GM12878 (cell line): ENCODE data around the gene TMEM18. TPM values are rescaled to one million over a fixed set of nuclear protein-coding genes. Genes with fewer than 3 reads are reported as not detected.

Experiments
- ATAC-seq: fragments of 200-7000 bp; cut with Tn5 transposase; 3 replicates; pipeline ENCODE4 v1.9.1; 2020; ENCODE audit warnings: mild to moderate bottlenecking, moderate library complexity
- BruUV-seq: library from RNA; stranded (reverse); fragments of 400-500 nt; replicated peaks from 2 replicates; lab custom pipeline; 2021; lab: Mats Ljungman, UMichigan
- CTCF ChIA-PET: fragments of 300-600 bp; sonication (Branson Sonifier 250); formaldehyde crosslinking; extraction: SDS; loops from one replicate; lab custom pipeline; 2021; ENCODE audit warnings: inconsistent platforms; lab: Yijun Ruan, JAX
- POLR2A ChIA-PET: fragments of 350-600 bp; formaldehyde crosslinking; extraction: SDS; loops from one replicate; lab custom pipeline; 2021; ENCODE audit warnings: inconsistent platforms; lab: Charles Lee
- RAD21 ChIA-PET: fragments of 300-600 bp; sonication (Branson Sonifier 250); formaldehyde crosslinking; loops from one replicate; lab custom pipeline; 2023; ENCODE audit warnings: antibody characterized with exemption; ENCODE audit not compliant: unreplicated experiment; lab: Charles Lee
- SMC1A ChIA-PET: fragments of 300-600 bp; sonication (Branson Sonifier 250); formaldehyde crosslinking; loops from one replicate; lab custom pipeline; 2023; ENCODE audit not compliant: unreplicated experiment, uncharacterized antibody; lab: Charles Lee
- DNase-seq: peaks from one replicate; pipeline ENCODE4 v3.0.0-alpha.2; 2011; ENCODE audit warnings: low read depth, low spot score
- FAIRE-seq: peaks from 3 replicates; lab custom pipeline; 2011; peaks lifted over from hg19 to GRCh38; lab: Jason Lieb, UNC
- H2AFZ ChIP-seq: 2 replicates; pipeline ENCODE4 v1.6.0; 2011; ENCODE audit warnings: low read depth, low read length, control low read depth; ENCODE audit not compliant: control insufficient read depth
- H3K27ac ChIP-seq: 2 replicates; pipeline ENCODE4 v1.5.1; 2011; ENCODE audit warnings: control low read depth; ENCODE audit not compliant: control insufficient read depth, insufficient read depth
- H3K27me3 ChIP-seq, 2 experiments: replicated peaks in 1 of 2; 2 replicates each; pipeline versions ENCODE4 v1.6.0 to v1.6.1; 2011; ENCODE audit warnings: low read length in 1 of 2; ENCODE audit not compliant: control insufficient read depth in 2 of 2, insufficient read depth in 2 of 2
- H3K36me3 ChIP-seq, 2 experiments: 2 replicates each; pipeline ENCODE4 v1.5.1; 2011; ENCODE audit warnings: low read length in 1 of 2; ENCODE audit not compliant: control insufficient read depth in 2 of 2, insufficient read depth in 2 of 2
- H3K4me1 ChIP-seq: 2 replicates; pipeline ENCODE4 v1.6.1; 2011; ENCODE audit warnings: mild to moderate bottlenecking, low read length, moderate library complexity, mixed read lengths; ENCODE audit not compliant: control insufficient read depth, insufficient read depth
- H3K4me2 ChIP-seq: 2 replicates; pipeline ENCODE4 v1.6.0; 2011; ENCODE audit warnings: control low read depth; ENCODE audit not compliant: control insufficient read depth, insufficient read depth
- H3K4me3 ChIP-seq: fragments of 200-600 bp; sonication (generic); 2 replicates; pipeline ENCODE4 v1.5.1; 2016
- H3K79me2 ChIP-seq: 2 replicates; pipeline ENCODE4 v1.6.0; 2011; ENCODE audit warnings: low read length; ENCODE audit not compliant: control insufficient read depth, insufficient read depth
- H3K9ac ChIP-seq: 2 replicates; pipeline ENCODE4 v1.8.0; 2011; ENCODE audit warnings: low read length, control low read depth, mixed read lengths; ENCODE audit not compliant: control insufficient read depth, insufficient read depth
- H3K9me3 ChIP-seq: replicated peaks from 3 replicates; pipeline ENCODE4 v1.5.1; 2011; ENCODE audit warnings: mild to moderate bottlenecking, low read length; ENCODE audit not compliant: control insufficient read depth, insufficient read depth
- H4K20me1 ChIP-seq: 2 replicates; pipeline ENCODE4 v1.6.0; 2011; ENCODE audit not compliant: control insufficient read depth, insufficient read depth
- BHLHE40 ChIP-seq, 2 experiments: fragments of 450-650 bp in 1 of 2; IDR thresholded peaks; 2 replicates each; pipeline ENCODE4 v1.6.1; 2011 to 2017; ENCODE audit warnings: low read depth in 2 of 2, borderline replicate concordance in 1 of 2, improper control_type of control experiment in 1 of 2, low read length in 1 of 2, mild to moderate bottlenecking in 1 of 2
- CEBPB ChIP-seq, 2 experiments: fragments of 150-350 bp in 1 of 2; IDR thresholded peaks; 2 replicates each; pipeline ENCODE4 v1.6.1; 2012 to 2014; ENCODE audit warnings: low read depth in 2 of 2, low read length in 2 of 2, borderline replicate concordance in 1 of 2, inconsistent platforms in 1 of 2
- CHD1 ChIP-seq: IDR thresholded peaks from 2 replicates; pipeline ENCODE4 v1.6.1; 2012; ENCODE audit warnings: low read depth, low read length, improper control_type of control experiment
- FOXM1 ChIP-seq: IDR thresholded peaks from 2 replicates; pipeline ENCODE4 v1.6.1; 2012; ENCODE audit warnings: low read depth, mild to moderate bottlenecking, inconsistent platforms, low read length, moderate library complexity
- HDAC2 ChIP-seq: fragments of 200-600 bp; sonication (generic); IDR thresholded peaks from 2 replicates; pipeline ENCODE4 v1.6.1; 2017
- HDGF ChIP-seq: fragments of 450-650 bp; IDR thresholded peaks from 2 replicates; pipeline ENCODE4 v1.6.1; 2016; ENCODE audit warnings: antibody characterized with exemption
- IKZF1 ChIP-seq: fragments of 450-650 bp; conservative IDR thresholded peaks from 2 replicates; pipeline ENCODE4 v1.6.1; 2017; ENCODE audit warnings: antibody characterized with exemption, mild to moderate bottlenecking
- IKZF2 ChIP-seq, 2 experiments: fragments of 450-650 bp; IDR thresholded peaks; 2 replicates each; pipeline ENCODE4 v1.6.1; 2017; ENCODE audit warnings: mild to moderate bottlenecking in 2 of 2, moderate library complexity in 2 of 2
- NBN ChIP-seq: fragments of 450-650 bp; IDR thresholded peaks from 2 replicates; pipeline ENCODE4 v1.6.1; 2016
- NFIC ChIP-seq: IDR thresholded peaks from 2 replicates; pipeline ENCODE4 v1.6.1; 2012; ENCODE audit warnings: low read depth, mild to moderate bottlenecking, inconsistent platforms, low read length, moderate library complexity
- NFXL1 ChIP-seq: fragments of 450-650 bp; IDR thresholded peaks from 2 replicates; pipeline ENCODE4 v1.6.1; 2017; ENCODE audit warnings: antibody characterized with exemption, mild to moderate bottlenecking, borderline replicate concordance
- NFYA ChIP-seq: IDR thresholded peaks from 2 replicates; pipeline ENCODE4 v1.6.1; 2011; ENCODE audit warnings: low read depth, mild to moderate bottlenecking, low read length, improper control_type of control experiment, borderline replicate concordance
- PML ChIP-seq: IDR thresholded peaks from 2 replicates; pipeline ENCODE4 v1.6.1; 2012; ENCODE audit warnings: low read length, inconsistent platforms
- RAD51 ChIP-seq: fragments of 450-650 bp; IDR thresholded peaks from 2 replicates; pipeline ENCODE4 v1.6.1; 2016; ENCODE audit warnings: moderate library complexity, mild to moderate bottlenecking, inconsistent platforms
- SIX5 ChIP-seq: IDR thresholded peaks from 2 replicates; pipeline ENCODE4 v1.6.1; 2011; ENCODE audit warnings: mild to moderate bottlenecking, low read depth, low read length, moderate library complexity; ENCODE audit not compliant: severe bottlenecking
- TCF7 ChIP-seq: IDR thresholded peaks from 2 replicates; pipeline ENCODE4 v1.6.1; 2014; ENCODE audit warnings: antibody characterized with exemption, borderline replicate concordance
- ZNF217 ChIP-seq: fragments of 450-650 bp; IDR thresholded peaks from 2 replicates; pipeline ENCODE4 v1.6.1; 2017; ENCODE audit warnings: antibody characterized with exemption, mild to moderate bottlenecking
- WGBS: methylation state at CpG from one replicate; pipeline ENCODE4 v1.1.6; 2016; ENCODE audit warnings: low lambda C conversion rate; ENCODE audit not compliant: insufficient replicate concordance, insufficient coverage; ENCODE audit errors: missing lambda C conversion rate; 5-methylcytosine and 5-hydroxymethylcytosine counted together
- in situ Hi-C: fragments of 300-500 bp; cut with MboI; formaldehyde crosslinking; loops from 9 replicates; pipeline ENCODE4 v1.14.3; 2018; ENCODE audit warnings: mixed read lengths
- intact Hi-C: fragments of 100-400 bp; cut with micrococcal nuclease; formaldehyde crosslinking; loops from one replicate; pipeline ENCODE4 v1.14.2; 2022; ENCODE audit not compliant: unreplicated experiment
- polyA plus RNA-seq, 11 experiments: library from polyadenylated mRNA; depleted of rRNA in 4 of 11; unstranded in 6 of 11; stranded (reverse) in 5 of 11; fragments of >200 nt; fragmentation: Nextera tagmentation in 4 of 11; fragmentation: Illumina TruSeq in 1 of 11; extraction: Ambion mirVana in 4 of 11; extraction: Trizol in 1 of 11; gene quantifications; 1 replicate in 1 of 11; 2 replicates in 10 of 11; pipeline versions ENCODE4 v1.2.1 to v1.2.3, GENCODE V29; 2011 to 2016; ENCODE audit warnings: inconsistent platforms in 2 of 11, missing spikeins in 2 of 11, low read depth in 1 of 11
- total RNA-seq, 4 experiments: library from RNA; depleted of rRNA in 3 of 4; stranded (reverse); fragments of >200 nt in 3 of 4; fragmentation: Illumina TruSeq in 1 of 4; extraction: Trizol in 1 of 4; gene quantifications; 2 replicates each; pipeline versions ENCODE4 v1.2.1 to v1.2.3, GENCODE V29; 2013 to 2021
- TF ChIP-seq, protein P1 (sequence below), 3 experiments: IDR thresholded peaks in 2 of 3; conservative IDR thresholded peaks in 1 of 3; 2 replicates each; pipeline ENCODE4 v1.5.1; 2011; ENCODE audit warnings: low read depth in 3 of 3, low read length in 3 of 3, mild to moderate bottlenecking in 3 of 3, control low read depth in 2 of 3, moderate library complexity in 2 of 3, inconsistent platforms in 1 of 3, mixed read lengths in 1 of 3; ENCODE audit not compliant: control insufficient read depth in 2 of 3, insufficient read depth in 1 of 3; ENCODE audit errors: extremely low read depth in 1 of 3
- TF ChIP-seq, protein P2 (sequence below): fragments of 450-650 bp; IDR thresholded peaks from 2 replicates; pipeline ENCODE4 v1.6.1; 2017; ENCODE audit warnings: low read depth, mild to moderate bottlenecking, moderate library complexity
- TF ChIP-seq, protein P3 (sequence below): IDR thresholded peaks from 2 replicates; pipeline ENCODE4 v1.6.1; 2011; ENCODE audit warnings: borderline replicate concordance, low read depth, mild to moderate bottlenecking, moderate library complexity, mixed read lengths, low read length; ENCODE audit not compliant: insufficient read depth; ENCODE audit errors: extremely low read length

TMEM18 gene
- total and polyA plus RNA-seq, 10 of the 15 experiments (the other 5 are each of a cell fraction or from before 2014, with no cell fraction given): 11.2 to 56.3 (median 26.0) TPM

DNA sequence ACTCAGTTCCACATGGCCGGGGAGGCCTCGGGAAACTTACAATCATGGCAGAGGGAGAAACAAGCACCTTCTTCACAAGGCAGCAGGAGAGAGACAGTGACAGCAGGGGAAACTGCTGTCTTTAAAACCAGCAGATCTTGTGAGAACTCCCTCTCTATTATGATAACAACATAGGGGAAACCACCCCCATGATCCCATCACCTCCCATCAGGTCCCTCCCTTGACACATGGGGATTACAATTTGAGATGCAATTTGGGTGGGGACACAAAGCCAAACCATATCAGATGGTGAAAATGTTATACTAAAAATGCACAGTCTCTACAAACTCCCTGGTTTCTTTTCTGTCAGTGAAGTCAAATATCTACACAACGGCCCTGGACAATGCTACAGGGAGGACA lies 9.2 kb downstream of the TMEM18 start:
- no TSS peak for BruUV-seq
- WGBS: 84% methylated on average over 3 of the region's 3 CpGs
- Histone ChIP-seq H3K36me3 (peaks cover 15 to 39% of the 10 kb centered on the region in 2 experiments), H3K79me2 (0 out of 2 replicates have a peak, but pooled peaks cover under 1% of the 10 kb centered on the region), H2AFZ (no peak overlapping the region), H4K20me1 (no peaks in the 10 kb centered on the region), H3K27me3 (no peaks in the 10 kb centered on the region), H3K4me1 (no peaks in the 10 kb centered on the region; the same call in 1 of the 2 replicates), H3K27ac (no peak overlapping the region), H3K4me3 (no peak overlapping the region), H3K9me3 (peaks cover 20% of the 10 kb centered on the region), H3K4me2 (no peak overlapping the region), H3K9ac (no peak overlapping the region)
- FAIRE-seq (no peak), ATAC-seq (no peak), DNase-seq (no peak)
- in situ Hi-C loops: no loop called here
- POLR2A ChIA-PET: no interaction called here
- RAD21 ChIA-PET: no interaction called here
- SMC1A ChIA-PET: no interaction called here
- intact Hi-C loops: no loop called here
- TF ChIP-seq NBN (no peak), CEBPB (IDR thresholded peaks at IDR 0.05; ENCODE audit: borderline replicate concordance in 1 of 2, low read depth in 2 of 2, low read length in 2 of 2) (no peak), ZNF217 (no peak), HDGF (no peak), NFIC (no peak), SIX5 (no peak), RAD51 (no peak), NFYA (no peak), CHD1 (no peak), TCF7 (no peak), FOXM1 (no peak), IKZF1 (no peak), BHLHE40 (IDR thresholded peaks at IDR 0.05; ENCODE audit: borderline replicate concordance in 1 of 2, low read depth in 2 of 2, low read length in 1 of 2) (no peak), NFXL1 (no peak), IKZF2 (IDR thresholded peaks at IDR 0.05) (no peak), PML (no peak), HDAC2 (no peak)
- TF ChIP-seq, protein P1, sequence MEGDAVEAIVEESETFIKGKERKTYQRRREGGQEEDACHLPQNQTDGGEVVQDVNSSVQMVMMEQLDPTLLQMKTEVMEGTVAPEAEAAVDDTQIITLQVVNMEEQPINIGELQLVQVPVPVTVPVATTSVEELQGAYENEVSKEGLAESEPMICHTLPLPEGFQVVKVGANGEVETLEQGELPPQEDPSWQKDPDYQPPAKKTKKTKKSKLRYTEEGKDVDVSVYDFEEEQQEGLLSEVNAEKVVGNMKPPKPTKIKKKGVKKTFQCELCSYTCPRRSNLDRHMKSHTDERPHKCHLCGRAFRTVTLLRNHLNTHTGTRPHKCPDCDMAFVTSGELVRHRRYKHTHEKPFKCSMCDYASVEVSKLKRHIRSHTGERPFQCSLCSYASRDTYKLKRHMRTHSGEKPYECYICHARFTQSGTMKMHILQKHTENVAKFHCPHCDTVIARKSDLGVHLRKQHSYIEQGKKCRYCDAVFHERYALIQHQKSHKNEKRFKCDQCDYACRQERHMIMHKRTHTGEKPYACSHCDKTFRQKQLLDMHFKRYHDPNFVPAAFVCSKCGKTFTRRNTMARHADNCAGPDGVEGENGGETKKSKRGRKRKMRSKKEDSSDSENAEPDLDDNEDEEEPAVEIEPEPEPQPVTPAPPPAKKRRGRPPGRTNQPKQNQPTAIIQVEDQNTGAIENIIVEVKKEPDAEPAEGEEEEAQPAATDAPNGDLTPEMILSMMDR (IDR thresholded peaks at IDR 0.05 in 2 of 3, conservative IDR thresholded peaks at IDR 0.05 in 1 of 3; ENCODE audit: control insufficient read depth in 2 of 3, extremely low read depth in 1 of 3, insufficient read depth in 1 of 3, low read depth in 3 of 3, low read length in 3 of 3): no peak
- TF ChIP-seq, protein P2, sequence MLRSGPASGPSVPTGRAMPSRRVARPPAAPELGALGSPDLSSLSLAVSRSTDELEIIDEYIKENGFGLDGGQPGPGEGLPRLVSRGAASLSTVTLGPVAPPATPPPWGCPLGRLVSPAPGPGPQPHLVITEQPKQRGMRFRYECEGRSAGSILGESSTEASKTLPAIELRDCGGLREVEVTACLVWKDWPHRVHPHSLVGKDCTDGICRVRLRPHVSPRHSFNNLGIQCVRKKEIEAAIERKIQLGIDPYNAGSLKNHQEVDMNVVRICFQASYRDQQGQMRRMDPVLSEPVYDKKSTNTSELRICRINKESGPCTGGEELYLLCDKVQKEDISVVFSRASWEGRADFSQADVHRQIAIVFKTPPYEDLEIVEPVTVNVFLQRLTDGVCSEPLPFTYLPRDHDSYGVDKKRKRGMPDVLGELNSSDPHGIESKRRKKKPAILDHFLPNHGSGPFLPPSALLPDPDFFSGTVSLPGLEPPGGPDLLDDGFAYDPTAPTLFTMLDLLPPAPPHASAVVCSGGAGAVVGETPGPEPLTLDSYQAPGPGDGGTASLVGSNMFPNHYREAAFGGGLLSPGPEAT: no peak
- TF ChIP-seq, protein P3, sequence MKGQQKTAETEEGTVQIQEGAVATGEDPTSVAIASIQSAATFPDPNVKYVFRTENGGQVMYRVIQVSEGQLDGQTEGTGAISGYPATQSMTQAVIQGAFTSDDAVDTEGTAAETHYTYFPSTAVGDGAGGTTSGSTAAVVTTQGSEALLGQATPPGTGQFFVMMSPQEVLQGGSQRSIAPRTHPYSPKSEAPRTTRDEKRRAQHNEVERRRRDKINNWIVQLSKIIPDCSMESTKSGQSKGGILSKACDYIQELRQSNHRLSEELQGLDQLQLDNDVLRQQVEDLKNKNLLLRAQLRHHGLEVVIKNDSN: no peak
- CTCF ChIA-PET: no interaction called here
